RWPE2 (cell line): Measurements from ENCODE around the gene PSMD11.

Experiments used
- ATAC-seq: fragments of 200-7000 bp; cut with Tn5 transposase; 3 replicates; pipeline ENCODE4 v1.9.1; 2021; ENCODE audit warnings: low read depth
- DNase-seq: peaks from one replicate; pipeline ENCODE4 v3.0.0-alpha.2; 2020; ENCODE audit warnings: low spot score
- H3K27ac ChIP-seq: fragments of 450-650 bp; 2 replicates; pipeline ENCODE4 v1.5.1; 2017; ENCODE audit warnings: mild to moderate bottlenecking; ENCODE audit not compliant: poor library complexity, severe bottlenecking
- H3K27me3 ChIP-seq: fragments of 250-450 bp; sonication (Bioruptor Pico); 2 replicates; pipeline ENCODE4 v1.5.1; 2021; ENCODE audit warnings: mild to moderate bottlenecking, moderate library complexity; ENCODE audit not compliant: insufficient read depth, poor library complexity, severe bottlenecking
- H3K36me3 ChIP-seq: fragments of 250-450 bp; sonication (Bioruptor Pico); 2 replicates; pipeline ENCODE4 v1.5.1; 2020; ENCODE audit warnings: low read depth, mild to moderate bottlenecking, moderate library complexity
- H3K4me1 ChIP-seq: fragments of 250-450 bp; sonication (Bioruptor Pico); 2 replicates; pipeline ENCODE4 v1.5.1; 2021; ENCODE audit warnings: mild to moderate bottlenecking, moderate library complexity; ENCODE audit not compliant: insufficient read depth, poor library complexity, severe bottlenecking
- H3K4me3 ChIP-seq: fragments of 250-450 bp; sonication (Bioruptor Pico); 2 replicates; pipeline ENCODE4 v1.5.1; 2021; ENCODE audit warnings: mild to moderate bottlenecking, moderate library complexity; ENCODE audit not compliant: severe bottlenecking
- H3K9me3 ChIP-seq: fragments of 250-450 bp; sonication (Bioruptor Pico); 2 replicates; pipeline ENCODE4 v1.5.1; 2021; ENCODE audit warnings: mild to moderate bottlenecking, moderate library complexity; ENCODE audit not compliant: severe bottlenecking
- CTCF ChIP-seq: fragments of 450-650 bp; IDR thresholded peaks from one replicate; pipeline ENCODE4 v1.5.1; 2017; ENCODE audit warnings: mild to moderate bottlenecking, moderate library complexity; ENCODE audit not compliant: poor library complexity, severe bottlenecking

PSMD11 gene

GRCh38 chr17:32461498-32461852 is 17.2 kb downstream of the PSMD11 start:
- Histone ChIP-seq H3K9me3 (no peaks in the 10 kb centered on the region), H3K27ac (no peak overlapping the region), H3K4me1 (no peaks in the 10 kb centered on the region), H3K36me3 (peaks cover 82% of the 10 kb centered on the region), H3K4me3 (no peak overlapping the region), H3K27me3 (no peaks in the 10 kb centered on the region)
- DNase-seq (no peak), ATAC-seq (no peak)
- no peak for TF ChIP-seq CTCF

GRCh38 chr17:32461853-32462617 is 17.7 kb downstream of the PSMD11 start:
- no peaks in the 10 kb centered on the region for H3K9me3 ChIP-seq
- no peak overlapping the region for H3K4me3 ChIP-seq
- no peaks in the 10 kb centered on the region for H3K27me3 ChIP-seq
- H3K27ac ChIP-seq, result no peak overlapping the region
- ATAC-seq (peak; percentile 70), DNase-seq (no peak)
- peaks cover 82% of the 10 kb centered on the region for H3K36me3 ChIP-seq
- no peaks in the 10 kb centered on the region for H3K4me1 ChIP-seq
- TF ChIP-seq CTCF, result peak; percentile 72

DNA sequence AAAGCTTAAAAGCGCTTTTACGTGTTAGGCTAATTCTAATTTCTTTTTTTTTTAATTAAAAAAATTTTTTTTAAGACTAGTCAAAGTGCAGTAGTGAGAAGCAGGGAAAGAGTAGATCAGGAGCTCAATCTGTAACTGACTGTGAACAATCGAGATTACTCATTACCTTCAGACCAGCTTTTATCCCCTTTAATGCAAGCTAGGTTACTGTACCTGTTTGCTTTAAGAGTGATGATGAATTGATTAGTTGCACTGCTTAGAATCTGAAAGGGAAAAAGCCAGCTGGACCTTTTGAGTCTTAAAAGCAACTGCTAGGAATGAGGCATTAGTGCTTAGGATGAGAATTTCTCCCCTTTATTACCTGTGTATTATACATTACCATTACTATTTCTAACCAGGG is 19.0 kb downstream of the PSMD11 start:
- ATAC-seq (no peak), DNase-seq (no peak)
- H3K27ac ChIP-seq, result no peak overlapping the region
- H3K27me3 ChIP-seq, result no peaks in the 10 kb centered on the region
- H3K9me3 ChIP-seq, result no peaks in the 10 kb centered on the region
- H3K36me3 ChIP-seq, result peaks cover 80% of the 10 kb centered on the region
- no peak overlapping the region for H3K4me3 ChIP-seq
- H3K4me1 ChIP-seq, result no peaks in the 10 kb centered on the region
- no peak for TF ChIP-seq CTCF

- Histone ChIP-seq H3K4me1 (no peaks in the 10 kb centered on the region), H3K36me3 (peaks cover 84% of the 10 kb centered on the region), H3K4me3 (no peak overlapping the region), H3K27ac (no peak overlapping the region), H3K27me3 (no peaks in the 10 kb centered on the region), H3K9me3 (no peaks in the 10 kb centered on the region)
- no peak for ATAC-seq
- no peak for DNase-seq
- no peak for TF ChIP-seq CTCF
These were observed 20.1 kb downstream of the PSMD11 start for GRCh38 chr17:32464374-32464773.

DNA sequence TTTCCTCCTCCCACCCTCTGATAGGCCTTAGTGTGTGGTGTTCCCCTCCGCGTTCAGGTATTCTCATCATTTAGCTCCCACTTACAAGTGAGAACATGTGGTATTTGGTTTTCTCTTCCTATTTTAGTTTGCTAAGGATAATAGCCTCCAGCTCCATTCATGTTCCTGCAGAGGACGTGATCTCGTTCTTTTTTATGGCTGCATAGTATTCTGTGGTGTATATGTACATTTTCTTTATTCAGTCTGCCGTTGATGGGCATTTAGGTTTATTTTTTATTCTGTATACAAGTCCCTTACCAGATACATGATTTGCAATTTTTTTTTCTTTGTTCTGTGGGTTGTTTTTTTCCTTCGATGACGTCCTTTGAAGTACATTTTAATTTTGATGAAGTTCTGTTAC is 23.6 kb downstream of the PSMD11 start:
- Histone ChIP-seq H3K36me3 (peaks cover 77% of the 10 kb centered on the region), H3K27ac (no peak overlapping the region), H3K9me3 (no peaks in the 10 kb centered on the region), H3K4me3 (no peak overlapping the region), H3K27me3 (no peaks in the 10 kb centered on the region), H3K4me1 (no peaks in the 10 kb centered on the region)
- DNase-seq (no peak), ATAC-seq (no peak)
- no peak for TF ChIP-seq CTCF
